ENCODE measurements around the gene NFRKB.

- TF ChIP-seq POLR2A (IDR thresholded peaks at IDR 0.05) (no peak), CTCF (IDR thresholded peaks at IDR 0.05) (no peak)
Observed at GRCh38 chr11:129928923-129929692, 33.7 kb upstream of the NFRKB start.

Measured in breast epithelium (tissue), 3 donors.